ENCODE results near the gene ENDOU. TPM values are rescaled to one million over a fixed set of nuclear protein-coding genes. Genes with fewer than 3 reads are reported as not detected.

The ENDOU gene
- total RNA-seq, 8 experiments from 2014 or later, result 0.11 to 3.8 (median 0.36) TPM

- Histone ChIP-seq H3K27ac (no peak overlapping the region), H3K4me1 (replicated peaks in 1 of 2) (peaks cover 4 to 11% of the 10 kb centered on the region in 2 donors), H3K4me3 (no peak overlapping the region)
- peak in 4 of 8 experiments; percentile 5 to 33 (median 24) for ATAC-seq (replicated peaks in 6 of 8)
- in situ Hi-C loops (cut with MboI; ENCODE audit: low pct_unique_long_range_greater_than_20kb in 2 of 9, low sequenced_read_pairs in 9 of 9, unreplicated experiment in 9 of 9), result loop anchor here in 1 of 9 experiments (25.0 kb wide), 1 partner anchor 242 kb away; no protein-coding TSS in a partner anchor
- 55 to 81% (median 78%) methylated on average over 4 to 15 of the region's 16 CpGs; no CpG with 5 or more reads in 2 of the 10 experiments for WGBS, 10 experiments
Measured at GRCh38 chr12:47745485-47746041, 20.3 kb upstream of the ENDOU start.

GRCh38 chr12:47744778-47745436 lies 19.6 kb upstream of the ENDOU start:
- Histone ChIP-seq H3K4me1 (replicated peaks in 1 of 2) (peaks cover 4 to 13% of the 10 kb centered on the region in 2 donors), H3K4me3 (no peak overlapping the region), H3K27ac (no peak overlapping the region)
- 33 to 100% (median 73%) methylated on average over 1 to 5 of the region's 8 CpGs; no CpG with 5 or more reads in 2 of the 10 experiments for WGBS, 10 experiments
- no peak for ATAC-seq (replicated peaks in 6 of 8)
- in situ Hi-C loops (cut with MboI; ENCODE audit: low pct_unique_long_range_greater_than_20kb in 2 of 9, low sequenced_read_pairs in 9 of 9, unreplicated experiment in 9 of 9), result loop anchor here in 1 of 9 experiments (25.0 kb wide), 1 partner anchor 242 kb away; no protein-coding TSS in a partner anchor

GRCh38 chr12:47744005-47744651 lies 18.8 kb upstream of the ENDOU start:
- Histone ChIP-seq H3K27ac (no peak overlapping the region), H3K4me1 (replicated peaks in 1 of 2) (peaks cover 4 to 13% of the 10 kb centered on the region in 2 donors), H3K4me3 (no peak overlapping the region)
- 36 to 60% (median 51%) methylated on average over 1 to 8 of the region's 10 CpGs; no CpG with 5 or more reads in 4 of the 10 experiments for WGBS, 10 experiments
- in situ Hi-C loops (cut with MboI; ENCODE audit: low pct_unique_long_range_greater_than_20kb in 2 of 9, low sequenced_read_pairs in 9 of 9, unreplicated experiment in 9 of 9), result loop anchor here in 1 of 9 experiments (25.0 kb wide), 1 partner anchor 243 kb away; no protein-coding TSS in a partner anchor
- ATAC-seq (replicated peaks in 6 of 8), result no peak

- H3K4me1 ChIP-seq (replicated peaks in 1 of 2), result peaks cover 4 to 13% of the 10 kb centered on the region in 2 donors
Measured at GRCh38 chr12:47743311-47743860, 18.1 kb upstream of the ENDOU start.

GRCh38 chr12:47742253-47742825 lies 17.0 kb upstream of the ENDOU start:
- Histone ChIP-seq H3K4me1 (replicated peaks in 1 of 2) (peaks cover 7 to 17% of the 10 kb centered on the region in 2 donors), H3K27ac (no peak overlapping the region), H3K4me3 (no peak overlapping the region)
- WGBS, 10 experiments, result 0 to 96% (median 68%) methylated on average over 1 to 5 of the region's 7 CpGs; no CpG with 5 or more reads in 2 of the 10 experiments
- in situ Hi-C loops (cut with MboI; ENCODE audit: low pct_unique_long_range_greater_than_20kb in 2 of 9, low sequenced_read_pairs in 9 of 9, unreplicated experiment in 9 of 9), result loop anchor here in 1 of 9 experiments (25.0 kb wide), 1 partner anchor 245 kb away; no protein-coding TSS in a partner anchor
- ATAC-seq (replicated peaks in 6 of 8), result peak in 1 of 8 experiments; percentile 21

More at GRCh38 chr12:47743311-47743860, 18.1 kb upstream of the ENDOU start:
- no peak overlapping the region for H3K4me3 ChIP-seq
- ATAC-seq (replicated peaks in 6 of 8), result no peak
- 58 to 100% (median 87%) methylated on average over 2 to 6 of the region's 9 CpGs; no CpG with 5 or more reads in 5 of the 10 experiments for WGBS, 10 experiments
- in situ Hi-C loops (cut with MboI; ENCODE audit: low pct_unique_long_range_greater_than_20kb in 2 of 9, low sequenced_read_pairs in 9 of 9, unreplicated experiment in 9 of 9), result loop anchor here in 1 of 9 experiments (25.0 kb wide), 1 partner anchor 244 kb away; no protein-coding TSS in a partner anchor
- H3K27ac ChIP-seq, result no peak overlapping the region

- no peak overlapping the region for H3K4me3 ChIP-seq
- 50% methylated on average over 1 of the region's 4 CpGs; no CpG with 5 or more reads in 9 of the 10 experiments for WGBS, 10 experiments
- peaks cover 16 to 27% of the 10 kb centered on the region in 2 donors for H3K4me1 ChIP-seq (replicated peaks in 1 of 2)
- peak in 5 of 8 experiments; percentile 31 to 81 (median 66) for ATAC-seq (replicated peaks in 6 of 8)
- in situ Hi-C loops (cut with MboI; ENCODE audit: low pct_unique_long_range_greater_than_20kb in 2 of 9, low sequenced_read_pairs in 9 of 9, unreplicated experiment in 9 of 9), result loop anchor here in 1 of 9 experiments (25.0 kb wide), 1 partner anchor 246 kb away; no protein-coding TSS in a partner anchor
- peak overlapping the region in 1 of 2 donors; percentile 28 for H3K27ac ChIP-seq
Measured at GRCh38 chr12:47741340-47741703, 16.0 kb upstream of the ENDOU start.

- in situ Hi-C loops (cut with MboI; ENCODE audit: low pct_unique_long_range_greater_than_20kb in 2 of 9, low sequenced_read_pairs in 9 of 9, unreplicated experiment in 9 of 9), result loop anchor here in 1 of 9 experiments (25.0 kb wide), 1 partner anchor 247 kb away; no protein-coding TSS in a partner anchor
- peak in 3 of 8 experiments; percentile 0 to 2 (median 1) for ATAC-seq (replicated peaks in 6 of 8)
- 60 to 80% methylated on average over 1 to 2 of the region's 21 CpGs; no CpG with 5 or more reads in 8 of the 10 experiments for WGBS, 10 experiments
- peaks cover 16 to 31% of the 10 kb centered on the region in 2 donors for H3K4me1 ChIP-seq (replicated peaks in 1 of 2)
- H3K4me3 ChIP-seq, result no peak overlapping the region
- H3K27ac ChIP-seq, result peak overlapping the region in 1 of 2 donors; percentile 28
Measured at GRCh38 chr12:47740606-47741339, 15.5 kb upstream of the ENDOU start.

GRCh38 chr12:47739979-47740378 lies 14.7 kb upstream of the ENDOU start:
- H3K4me3 ChIP-seq, result no peak overlapping the region
- 10 to 90% (median 52%) methylated on average over 1 to 7 of the region's 12 CpGs; no CpG with 5 or more reads in 5 of the 10 experiments for WGBS, 10 experiments
- no peak overlapping the region for H3K27ac ChIP-seq

GRCh38 chr12:47739297-47739696 lies 14.0 kb upstream of the ENDOU start:
- H3K27ac ChIP-seq, result no peak overlapping the region
- in situ Hi-C loops (cut with MboI; ENCODE audit: low pct_unique_long_range_greater_than_20kb in 2 of 9, low sequenced_read_pairs in 9 of 9, unreplicated experiment in 9 of 9), result loop anchor here in 1 of 9 experiments (25.0 kb wide), 1 partner anchor 248 kb away; no protein-coding TSS in a partner anchor
- WGBS, 10 experiments, result 20 to 83% (median 63%) methylated on average over 1 to 3 of the region's 3 CpGs; no CpG with 5 or more reads in 4 of the 10 experiments
- peaks cover 30 to 46% of the 10 kb centered on the region in 2 donors for H3K4me1 ChIP-seq (replicated peaks in 1 of 2)
- H3K4me3 ChIP-seq, result no peak overlapping the region
- ATAC-seq (replicated peaks in 6 of 8), result no peak

More at GRCh38 chr12:47739979-47740378, 14.7 kb upstream of the ENDOU start:
- peaks cover 23 to 39% of the 10 kb centered on the region in 2 donors for H3K4me1 ChIP-seq (replicated peaks in 1 of 2)
- in situ Hi-C loops (cut with MboI; ENCODE audit: low pct_unique_long_range_greater_than_20kb in 2 of 9, low sequenced_read_pairs in 9 of 9, unreplicated experiment in 9 of 9), result loop anchor here in 1 of 9 experiments (25.0 kb wide), 1 partner anchor 247 kb away; no protein-coding TSS in a partner anchor
- peak in 3 of 8 experiments; percentile 10 to 25 (median 14) for ATAC-seq (replicated peaks in 6 of 8)

GRCh38 chr12:47737936-47738594 lies 12.8 kb upstream of the ENDOU start:
- in situ Hi-C loops (cut with MboI; ENCODE audit: low pct_unique_long_range_greater_than_20kb in 2 of 9, low sequenced_read_pairs in 9 of 9, unreplicated experiment in 9 of 9), result loop anchor here in 1 of 9 experiments (25.0 kb wide), 1 partner anchor 249 kb away; no protein-coding TSS in a partner anchor
- Histone ChIP-seq H3K4me3 (no peak overlapping the region), H3K4me1 (replicated peaks in 1 of 2) (peaks cover 30 to 46% of the 10 kb centered on the region in 2 donors), H3K27ac (peak overlapping the region in 1 of 2 donors; percentile 13)
- no CpG with 5 or more reads among the region's 17 CpGs for WGBS, 10 experiments
- no peak for ATAC-seq (replicated peaks in 6 of 8)

All from motor neuron (in vitro differentiated cells).